Measurements from ENCODE around the gene SORCS1. TPM values are rescaled to one million over a fixed set of nuclear protein-coding genes. Genes with fewer than 3 reads are reported as not detected.

Gene SORCS1
- total and polyA plus RNA-seq, 2 of the 8 experiments (the other 6 are each of a cell fraction or from before 2014, with no cell fraction given) = 4.1 to 4.6 TPM

DNA sequence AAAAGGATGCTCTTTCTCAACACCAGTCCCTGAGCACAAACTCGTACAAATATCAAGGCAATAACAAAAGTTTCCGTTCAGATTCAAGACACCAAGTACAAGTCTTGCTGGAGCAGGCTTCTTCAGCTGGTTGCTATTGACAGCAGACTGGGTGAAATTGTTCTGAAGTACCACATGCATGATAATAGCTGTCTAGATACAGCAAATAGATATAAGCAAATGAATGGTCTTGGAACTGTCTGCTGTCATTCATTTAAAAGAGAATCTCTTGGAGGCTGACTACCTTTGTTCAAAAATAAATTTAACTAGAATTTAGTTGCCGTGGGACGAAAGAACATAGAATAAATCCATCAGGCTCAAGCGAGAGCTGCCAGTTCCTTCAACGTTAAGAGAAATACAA, 35.5 kb downstream of the SORCS1 start:
- H3K9me3 ChIP-seq (ENCODE audit: insufficient read depth in 2 of 2, low read depth in 1 of 2, low read length in 1 of 2) = no peaks in the 10 kb centered on the region
- H4K8ac ChIP-seq (ENCODE audit: extremely low read depth, insufficient read depth, low read length) = no peak overlapping the region
- H4K91ac ChIP-seq (replicated peaks; ENCODE audit: insufficient read length, low read length) = no peak overlapping the region
- no peak overlapping the region for H3K9ac ChIP-seq (replicated peaks in 1 of 4; ENCODE audit: extremely low read depth in 1 of 4, low read depth in 3 of 4, low read length in 3 of 4)
- no peaks in the 10 kb centered on the region for H4K20me1 ChIP-seq (replicated peaks in 1 of 2; ENCODE audit: control insufficient read depth in 1 of 2, insufficient read depth in 2 of 2, low read length in 2 of 2)
- no peak overlapping the region for H2BK20ac ChIP-seq (ENCODE audit: low read length)
- H3K27ac ChIP-seq (ENCODE audit: low read depth, low read length) = no peak overlapping the region
- TF ChIP-seq SIN3A (conservative IDR thresholded peaks at IDR 0.05 in 1 of 2, IDR thresholded peaks at IDR 0.05 in 1 of 2; ENCODE audit: low read depth in 1 of 2, low read length in 2 of 2) (no peak), POU5F1 (IDR thresholded peaks at IDR 0.05; ENCODE audit: low read depth, low read length) (no peak), JUND (IDR thresholded peaks at IDR 0.05; ENCODE audit: low read length) (no peak), E2F6 (IDR thresholded peaks at IDR 0.05) (no peak), TAF7 (optimal IDR thresholded peaks at IDR 0.05; ENCODE audit: borderline replicate concordance, low read depth, low read length) (no peak), EZH2 (IDR thresholded peaks at IDR 0.05; ENCODE audit: low read depth, low read length, severe bottlenecking) (no peak), JUN (IDR thresholded peaks at IDR 0.05; ENCODE audit: low read depth, low read length) (no peak)
- no peaks in the 10 kb centered on the region for H3K36me3 ChIP-seq (ENCODE audit: control insufficient read depth in 2 of 4, insufficient read depth in 4 of 4, low read length in 3 of 4)
- H3K18ac ChIP-seq (ENCODE audit: extremely low read depth, low read length) = no peak overlapping the region
- no peak overlapping the region for H3K4ac ChIP-seq (replicated peaks; ENCODE audit: insufficient read length, low read depth, low read length)
- WGBS, 2 experiments (ENCODE audit: extremely low coverage in 1 of 2, insufficient coverage in 1 of 2, insufficient read length in 1 of 2, insufficient replicate concordance in 2 of 2, low coverage in 1 of 2, low lambda C conversion rate in 2 of 2, missing lambda C conversion rate in 1 of 2) = 84% methylated on average over 6 of the region's 6 CpGs; no CpG with 5 or more reads in 1 of the 2 experiments
- no peak overlapping the region for H2BK15ac ChIP-seq (ENCODE audit: low read length)
- no peaks in the 10 kb centered on the region for H3K27me3 ChIP-seq (replicated peaks in 1 of 4; ENCODE audit: control insufficient read depth in 3 of 4, extremely low read depth in 1 of 4, insufficient read depth in 3 of 4, low read length in 3 of 4)
- no peak overlapping the region for H2AFZ ChIP-seq (ENCODE audit: low read length)
- no peak overlapping the region for H2BK120ac ChIP-seq (replicated peaks; ENCODE audit: low read depth, low read length)
- no peak overlapping the region for H3K4me2 ChIP-seq (ENCODE audit: insufficient read depth in 1 of 2, low read depth in 2 of 2, low read length in 2 of 2)
- no peak overlapping the region for H3K14ac ChIP-seq (ENCODE audit: insufficient read length)
- H2AK5ac ChIP-seq (ENCODE audit: low read depth, low read length) = no peak overlapping the region
- H2BK5ac ChIP-seq (ENCODE audit: low read depth, low read length) = no peak overlapping the region
- no peak overlapping the region for H3K4me3 ChIP-seq (ENCODE audit: extremely low read depth in 1 of 4, insufficient read depth in 2 of 4, low read depth in 3 of 4, low read length in 4 of 4)
- FAIRE-seq (no peak), DNase-seq (ENCODE audit: low read depth in 1 of 2, low spot score in 2 of 2) (no peak)
- no peak overlapping the region for H2BK12ac ChIP-seq (ENCODE audit: low read depth, low read length)
- H3K56ac ChIP-seq (replicated peaks; ENCODE audit: insufficient read length, low read depth, low read length) = no peak overlapping the region
- H3K79me1 ChIP-seq (ENCODE audit: low read depth, low read length) = no peaks in the 10 kb centered on the region
- ChIA-PET POLR2A (ENCODE audit: partially characterized antibody) (no interaction called here), CTCF (ENCODE audit: partially characterized antibody) (no interaction called here)
- no peak overlapping the region for H3K23ac ChIP-seq (ENCODE audit: insufficient read length)
- no peaks in the 10 kb centered on the region; a peak in 1 of 7 replicates for H3K4me1 ChIP-seq (replicated peaks in 1 of 4; ENCODE audit: control insufficient read depth in 3 of 4, insufficient read depth in 4 of 4, low read length in 3 of 4)
- no peaks in the 10 kb centered on the region for H3K79me2 ChIP-seq (ENCODE audit: control insufficient read depth in 1 of 2, insufficient read depth in 2 of 2, low read length in 2 of 2)
- no peaks in the 10 kb centered on the region for H3K23me2 ChIP-seq (ENCODE audit: low read depth, low read length)
- no peak overlapping the region for H4K5ac ChIP-seq (ENCODE audit: insufficient read length, low read depth, low read length)
